Endothelial cell of umbilical vein (primary cell): ENCODE results near the gene LYRM4. TPM values are rescaled to one million over a fixed set of nuclear protein-coding genes. Genes with fewer than 3 reads are reported as not detected.

Source experiments
- BruUV-seq: library from RNA; stranded (reverse); fragments of 400-500 nt; replicated peaks from 2 replicates; lab custom pipeline; 2021; lab: Mats Ljungman, UMichigan
- CTCF ChIA-PET: fragments of 300-600, 350-600 bp; sonication (Branson Sonifier 250); formaldehyde crosslinking; loops from one replicate; lab custom pipeline; 2021; ENCODE audit warnings: antibody characterized with exemption, inconsistent platforms; lab: Charles Lee
- POLR2A ChIA-PET: fragments of 300-600, 350-600 bp; sonication (Branson Sonifier 250); formaldehyde crosslinking; loops from one replicate; lab custom pipeline; 2021; ENCODE audit warnings: antibody characterized with exemption, inconsistent platforms; lab: Charles Lee
- DNase-seq: peaks from one replicate; pipeline ENCODE4 v3.0.0-alpha.2; 2011; ENCODE audit warnings: low read depth, low spot score
- FAIRE-seq: peaks from 2 replicates; lab custom pipeline; 2011; peaks lifted over from hg19 to GRCh38; lab: Jason Lieb, UNC
- H2AFZ ChIP-seq: 2 replicates; pipeline ENCODE4 v1.6.0; 2012; ENCODE audit warnings: low read depth, low read length, control low read depth, inconsistent platforms
- H3K27ac ChIP-seq: 2 replicates; pipeline ENCODE4 v1.5.1; 2011; ENCODE audit warnings: low read depth, mild to moderate bottlenecking, control low read depth, low read length, moderate library complexity; ENCODE audit not compliant: insufficient read depth
- H3K27me3 ChIP-seq, 2 experiments: 2 replicates each; pipeline versions ENCODE4 v1.6.0 to v1.6.1; 2011; ENCODE audit warnings: low read length in 2 of 2, mixed read lengths in 1 of 2; ENCODE audit not compliant: control insufficient read depth in 2 of 2, insufficient read depth in 2 of 2
- H3K36me3 ChIP-seq, 2 experiments: 2 replicates in 1 of 2; 3 replicates in 1 of 2; pipeline ENCODE4 v1.5.1; 2011; ENCODE audit warnings: low read length in 2 of 2, mild to moderate bottlenecking in 1 of 2, moderate library complexity in 1 of 2; ENCODE audit not compliant: control insufficient read depth in 2 of 2, insufficient read depth in 2 of 2; ENCODE audit errors: extremely low read depth in 1 of 2
- H3K4me1 ChIP-seq: 3 replicates; pipeline ENCODE4 v1.5.1; 2011; ENCODE audit warnings: mild to moderate bottlenecking, low read length; ENCODE audit not compliant: control insufficient read depth, insufficient read depth; ENCODE audit errors: extremely low read depth
- H3K4me2 ChIP-seq: 2 replicates; pipeline ENCODE4 v1.6.1; 2011; ENCODE audit warnings: low read length, control low read depth, mixed read lengths; ENCODE audit not compliant: insufficient read depth
- H3K4me3 ChIP-seq, 3 experiments: fragments of 200-600 bp in 1 of 3; sonication (generic), shearing (Covaris generic) in 1 of 3; replicated peaks in 1 of 3; 2 replicates each; pipeline ENCODE4 v1.5.1; 2011 to 2016; ENCODE audit warnings: control low read depth in 3 of 3, low read length in 3 of 3, mild to moderate bottlenecking in 2 of 3, inconsistent platforms in 1 of 3, low read depth in 1 of 3, moderate library complexity in 1 of 3; ENCODE audit not compliant: insufficient read depth in 1 of 3
- H3K79me2 ChIP-seq: 2 replicates; pipeline ENCODE4 v1.6.0; 2012; ENCODE audit warnings: low read length, inconsistent platforms; ENCODE audit not compliant: control insufficient read depth, insufficient read depth
- H3K9ac ChIP-seq: replicated peaks from 2 replicates; pipeline ENCODE3; 2011; ENCODE audit warnings: low read length, control low read depth; ENCODE audit not compliant: insufficient read depth; ENCODE audit errors: extremely low read depth
- H3K9me1 ChIP-seq: replicated peaks from 3 replicates; pipeline ENCODE4 v1.6.0; 2011; ENCODE audit warnings: mild to moderate bottlenecking, low read length; ENCODE audit not compliant: control insufficient read depth, insufficient read depth; ENCODE audit errors: extremely low read depth
- H3K9me3 ChIP-seq: replicated peaks from 2 replicates; pipeline ENCODE4 v1.5.1; 2012; ENCODE audit warnings: low read length, inconsistent platforms; ENCODE audit not compliant: control insufficient read depth, insufficient read depth
- H4K20me1 ChIP-seq: replicated peaks from 2 replicates; pipeline ENCODE3; 2011; ENCODE audit warnings: mild to moderate bottlenecking, low read length; ENCODE audit not compliant: control insufficient read depth, insufficient read depth; ENCODE audit errors: extremely low read depth
- CTCF ChIP-seq, 2 donors: IDR thresholded peaks; 1 replicate in 1 of 2; 2 replicates in 1 of 2; pipeline ENCODE4 v1.5.1; 2011; ENCODE audit warnings: low read length in 2 of 2, mild to moderate bottlenecking in 2 of 2, moderate library complexity in 2 of 2, control low read depth in 1 of 2, inconsistent platforms in 1 of 2, low read depth in 1 of 2; ENCODE audit not compliant: insufficient read depth in 1 of 2; ENCODE audit errors: extremely low read depth in 1 of 2
- EZH2 ChIP-seq: IDR thresholded peaks from 2 replicates; pipeline ENCODE4 v1.6.1; 2012; ENCODE audit warnings: borderline replicate concordance, low read depth, mild to moderate bottlenecking, moderate library complexity, low read length, inconsistent platforms; ENCODE audit not compliant: severe bottlenecking
- FOS ChIP-seq: IDR thresholded peaks from 2 replicates; pipeline ENCODE4 v1.6.1; 2011; ENCODE audit warnings: mild to moderate bottlenecking, low read length, moderate library complexity, borderline replicate concordance; ENCODE audit not compliant: insufficient read depth
- GATA2 ChIP-seq: IDR thresholded peaks from 2 replicates; pipeline ENCODE4 v1.7.0; 2011; ENCODE audit warnings: low read depth, mild to moderate bottlenecking, moderate library complexity, mixed read lengths, low read length; ENCODE audit not compliant: insufficient read length, insufficient read depth
- JUN ChIP-seq: IDR thresholded peaks from 2 replicates; pipeline ENCODE4 v1.6.1; 2011; ENCODE audit warnings: borderline replicate concordance, low read depth; ENCODE audit not compliant: insufficient read length, insufficient read depth
- MAX ChIP-seq: IDR thresholded peaks from 2 replicates; pipeline ENCODE4 v1.6.1; 2011; ENCODE audit not compliant: insufficient read depth, insufficient read length
- MYC ChIP-seq: IDR thresholded peaks from one replicate; pipeline ENCODE4 v1.6.1; 2011; ENCODE audit warnings: mild to moderate bottlenecking, low read depth, low read length
- POLR2A ChIP-seq: IDR thresholded peaks from 2 replicates; pipeline ENCODE4 v1.6.1; 2012; ENCODE audit warnings: low read depth, mild to moderate bottlenecking, control low read depth, low read length
- POLR2AphosphoS5 ChIP-seq: IDR thresholded peaks from 2 replicates; pipeline ENCODE4 v1.6.1; 2012; ENCODE audit warnings: low read depth, mild to moderate bottlenecking, control low read depth, low read length, moderate library complexity; ENCODE audit not compliant: insufficient read depth
- dilution Hi-C: fragments of 300-500 bp; cut with MboI; formaldehyde crosslinking; loops from one replicate; pipeline ENCODE4 v1.15.0; 2019; ENCODE audit warnings: low sequenced_read_pairs; ENCODE audit not compliant: extremely low pct_ligation_motif_present
- intact Hi-C: fragments of 100-400 bp; cut with micrococcal nuclease; formaldehyde crosslinking; loops from one replicate; pipeline ENCODE4 v1.10.0; 2022
- polyA plus RNA-seq, 4 experiments: library from polyadenylated mRNA; depleted of rRNA in 3 of 4; stranded (reverse) in 3 of 4; unstranded in 1 of 4; fragments of >200 nt; gene quantifications; 2 replicates each; pipeline versions ENCODE4 v1.2.1 to v1.2.3, GENCODE V29; 2011 to 2012; ENCODE audit warnings: missing spikeins in 1 of 4
- total RNA-seq: library from RNA; stranded (reverse); gene quantifications from 2 replicates; pipeline ENCODE4 v1.2.3, GENCODE V29; 2021

The LYRM4 gene
- total and polyA plus RNA-seq, 2 donors (not counting 3 experiments of a cell fraction or from before 2014, with no cell fraction given): 39.5 to 44.0 TPM

- no peak overlapping the region for H2AFZ ChIP-seq
- H3K79me2 ChIP-seq: no peaks in the 10 kb centered on the region
- DNase-seq: no peak
- dilution Hi-C loops (no loop called here), intact Hi-C loops (no loop called here)
- H3K27me3 ChIP-seq: no peaks in the 10 kb centered on the region
- no peaks in the 10 kb centered on the region for H4K20me1 ChIP-seq
- CTCF ChIA-PET: interaction anchor here (0.8 kb wide), 1 partner anchor 80 kb away, joined by 3 read pairs; no protein-coding TSS in a partner anchor
- POLR2A ChIA-PET: no interaction called here
- no peaks in the 10 kb centered on the region for H3K36me3 ChIP-seq
- H3K4me2 ChIP-seq: no peak overlapping the region
- H3K4me1 ChIP-seq: peaks cover 15% of the 10 kb centered on the region
- H3K9me1 ChIP-seq: no peaks in the 10 kb centered on the region
- no TSS peak for BruUV-seq
- no peak overlapping the region for H3K9ac ChIP-seq
- TF ChIP-seq POLR2AphosphoS5: no peak
- no peak for TF ChIP-seq GATA2
- FAIRE-seq: no peak
- no peak overlapping the region for H3K27ac ChIP-seq
- H3K4me3 ChIP-seq: no peak overlapping the region
- H3K9me3 ChIP-seq: no peaks in the 10 kb centered on the region
Measured at GRCh38 chr6:5136851-5137250, 123.9 kb downstream of the LYRM4 start.

- no peak for TF ChIP-seq POLR2A
- peak; percentile 60 to 74 for TF ChIP-seq CTCF (IDR thresholded peaks at IDR 0.05; ENCODE audit: extremely low read depth in 1 of 2, insufficient read depth in 1 of 2, low read depth in 1 of 2, low read length in 2 of 2)
- TF ChIP-seq POLR2AphosphoS5: no peak
- TF ChIP-seq EZH2: no peak
- no peak for TF ChIP-seq MYC
- no peak for TF ChIP-seq JUN
- no peak for TF ChIP-seq MAX
- no peak for TF ChIP-seq GATA2
- TF ChIP-seq FOS: no peak
- Histone ChIP-seq H3K9me3 (no peaks in the 10 kb centered on the region), H2AFZ (no peak overlapping the region), H3K9ac (no peak overlapping the region), H4K20me1 (no peaks in the 10 kb centered on the region), H3K9me1 (no peaks in the 10 kb centered on the region), H3K27ac (no peak overlapping the region), H3K27me3 (no peaks in the 10 kb centered on the region), H3K4me1 (peaks cover 15% of the 10 kb centered on the region), H3K79me2 (no peaks in the 10 kb centered on the region), H3K4me3 (no peak overlapping the region), H3K4me2 (no peak overlapping the region), H3K36me3 (no peaks in the 10 kb centered on the region)
- intact Hi-C loops (no loop called here), dilution Hi-C loops (no loop called here)
- DNase-seq (peak; percentile 55), FAIRE-seq (peak; percentile 55)
- BruUV-seq: no TSS peak
- ChIA-PET POLR2A (no interaction called here), CTCF (interaction anchor here (0.8 kb wide), 1 partner anchor 79 kb away, joined by 3 read pairs; no protein-coding TSS in a partner anchor)
Measured at GRCh38 chr6:5135788-5136376, 124.9 kb downstream of the LYRM4 start.
